Astrocyte of the cerebellum (primary cell): ENCODE results near the gene OBP2B.
"Not testable (repeated sequence)": the region's sequence is repeated elsewhere in the genome, so short reads cannot be mapped to it uniquely, and the experiment has no call there.

ENCODE experiments used
- DNase-seq: peaks from one replicate; pipeline ENCODE4 v3.0.0-alpha.2; 2011; ENCODE audit warnings: low read depth
- H3K4me3 ChIP-seq: 2 replicates; pipeline ENCODE4 v1.5.1; 2011; ENCODE audit warnings: mild to moderate bottlenecking, low read depth, low read length, moderate library complexity
- CTCF ChIP-seq: IDR thresholded peaks from 2 replicates; pipeline ENCODE4 v1.5.1; 2012; ENCODE audit warnings: low read length, low read depth, moderate library complexity, mild to moderate bottlenecking; ENCODE audit errors: missing control alignments
- in situ Hi-C: cut with HindIII; loops from 2 replicates; pipeline ENCODE4 v1.10.0; 2017; ENCODE audit warnings: low sequenced_read_pairs

Gene OBP2B

GRCh38 chr9:133226219-133227171 is 17.4 kb upstream of the OBP2B start:
- no peak for TF ChIP-seq CTCF
- DNase-seq, result no peak
- H3K4me3 ChIP-seq, result no peak overlapping the region
- in situ Hi-C loops, result no loop called here

GRCh38 chr9:133225171-133226011 is 16.3 kb upstream of the OBP2B start:
- in situ Hi-C loops, result no loop called here
- H3K4me3 ChIP-seq, result no peak overlapping the region
- TF ChIP-seq CTCF, result no peak
- no peak for DNase-seq

- in situ Hi-C loops, result no loop called here
- H3K4me3 ChIP-seq, result no peak overlapping the region
- TF ChIP-seq CTCF, result no peak
- no peak for DNase-seq
Measured at GRCh38 chr9:133224762-133225161, 15.7 kb upstream of the OBP2B start.

- H3K4me3 ChIP-seq, DNase-seq, in situ Hi-C loops: not testable (repeated sequence)
Measured at GRCh38 chr9:133223159-133223756, 14.2 kb upstream of the OBP2B start.

GRCh38 chr9:133221994-133222393 is 12.9 kb upstream of the OBP2B start:
- H3K4me3 ChIP-seq, in situ Hi-C loops, DNase-seq: not testable (repeated sequence)

GRCh38 chr9:133221177-133221809 is 12.2 kb upstream of the OBP2B start:
- DNase-seq, result no peak
- in situ Hi-C loops, result no loop called here
- no peak overlapping the region for H3K4me3 ChIP-seq
- no peak for TF ChIP-seq CTCF

GRCh38 chr9:133218049-133218975 is 9.3 kb upstream of the OBP2B start:
- DNase-seq, in situ Hi-C loops, H3K4me3 ChIP-seq: not testable (repeated sequence)

- H3K4me3 ChIP-seq, in situ Hi-C loops, DNase-seq: not testable (repeated sequence)
Measured at GRCh38 chr9:133217333-133217988, 8.4 kb upstream of the OBP2B start.

GRCh38 chr9:133214276-133214675 is 5.2 kb upstream of the OBP2B start:
- DNase-seq, H3K4me3 ChIP-seq, in situ Hi-C loops: not testable (repeated sequence)
